Sigmoid colon (tissue), 4 donors: ENCODE results near the gene MGAM2.

Source experiments
- CTCF ChIP-seq, 4 experiments: fragments of 450-650 bp in 3 of 4; fragments of 200-600 bp in 1 of 4; IDR thresholded peaks; one replicate each; pipeline ENCODE4 v1.5.1; 2016 to 2019; ENCODE audit warnings: antibody characterized with exemption in 4 of 4, mild to moderate bottlenecking in 3 of 4, moderate library complexity in 2 of 4
- EP300 ChIP-seq, 4 donors: sonication (generic); formaldehyde crosslinking; IDR thresholded peaks; one replicate each; pipeline ENCODE4 v1.6.1; 2017; ENCODE audit warnings: antibody characterized with exemption in 4 of 4
- POLR2A ChIP-seq, 2 donors: fragments of 450-650 bp; IDR thresholded peaks; one replicate each; pipeline ENCODE4 v1.6.1; 2016; ENCODE audit warnings: antibody characterized with exemption in 2 of 2, mild to moderate bottlenecking in 2 of 2, moderate library complexity in 2 of 2
- POLR2AphosphoS5 ChIP-seq, 4 donors: sonication (generic); formaldehyde crosslinking; IDR thresholded peaks; one replicate each; pipeline ENCODE4 v1.6.1; 2017; ENCODE audit warnings: antibody characterized with exemption in 4 of 4

- no peak for TF ChIP-seq CTCF (IDR thresholded peaks at IDR 0.05)
- TF ChIP-seq POLR2A (IDR thresholded peaks at IDR 0.05) = no peak
- no peak for TF ChIP-seq EP300 (IDR thresholded peaks at IDR 0.05)
- no peak for TF ChIP-seq POLR2AphosphoS5 (IDR thresholded peaks at IDR 0.05)
These were observed 41.9 kb downstream of the MGAM2 start for GRCh38 chr7:142153400-142153799.
